ENCODE results near the gene CRYBG2.

DNA sequence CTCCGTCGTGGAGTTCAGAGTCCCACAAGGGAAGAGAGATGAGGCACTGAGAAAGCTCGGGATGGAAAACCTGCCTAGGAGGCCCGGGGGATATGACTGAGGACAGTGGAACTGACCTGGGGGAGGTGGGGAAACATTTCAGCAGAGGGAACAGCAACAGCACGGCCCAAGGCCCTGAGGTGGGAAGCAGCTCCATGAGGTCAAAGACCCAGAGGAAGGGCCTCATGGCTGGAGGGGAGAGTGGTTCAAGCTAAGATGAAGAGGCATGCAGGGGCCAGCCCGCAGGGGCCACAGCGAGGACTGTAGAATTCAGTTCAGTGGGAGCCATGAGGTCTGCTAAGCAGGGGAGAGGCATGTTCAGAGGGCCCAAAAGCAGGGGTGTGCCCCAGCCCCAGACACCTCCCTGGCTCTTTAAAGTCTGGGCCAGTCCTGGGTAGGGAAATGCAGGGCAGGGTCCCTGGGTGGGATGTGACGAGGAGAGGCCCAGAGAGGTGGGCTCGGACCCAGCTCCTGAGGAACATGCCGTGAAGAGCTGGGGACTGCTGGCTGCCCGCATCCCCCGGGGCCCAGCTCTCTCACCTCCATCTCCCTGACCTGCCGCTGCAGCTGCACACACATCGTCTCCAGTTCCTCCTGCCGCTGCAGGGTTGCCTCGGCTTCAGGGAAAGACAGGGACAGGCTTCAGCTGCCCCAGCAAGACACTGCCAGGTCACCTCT, 57.4 kb downstream of the CRYBG2 start:
- TF ChIP-seq, protein P1, sequence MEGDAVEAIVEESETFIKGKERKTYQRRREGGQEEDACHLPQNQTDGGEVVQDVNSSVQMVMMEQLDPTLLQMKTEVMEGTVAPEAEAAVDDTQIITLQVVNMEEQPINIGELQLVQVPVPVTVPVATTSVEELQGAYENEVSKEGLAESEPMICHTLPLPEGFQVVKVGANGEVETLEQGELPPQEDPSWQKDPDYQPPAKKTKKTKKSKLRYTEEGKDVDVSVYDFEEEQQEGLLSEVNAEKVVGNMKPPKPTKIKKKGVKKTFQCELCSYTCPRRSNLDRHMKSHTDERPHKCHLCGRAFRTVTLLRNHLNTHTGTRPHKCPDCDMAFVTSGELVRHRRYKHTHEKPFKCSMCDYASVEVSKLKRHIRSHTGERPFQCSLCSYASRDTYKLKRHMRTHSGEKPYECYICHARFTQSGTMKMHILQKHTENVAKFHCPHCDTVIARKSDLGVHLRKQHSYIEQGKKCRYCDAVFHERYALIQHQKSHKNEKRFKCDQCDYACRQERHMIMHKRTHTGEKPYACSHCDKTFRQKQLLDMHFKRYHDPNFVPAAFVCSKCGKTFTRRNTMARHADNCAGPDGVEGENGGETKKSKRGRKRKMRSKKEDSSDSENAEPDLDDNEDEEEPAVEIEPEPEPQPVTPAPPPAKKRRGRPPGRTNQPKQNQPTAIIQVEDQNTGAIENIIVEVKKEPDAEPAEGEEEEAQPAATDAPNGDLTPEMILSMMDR (IDR thresholded peaks at IDR 0.05): no peak
- TF ChIP-seq POLR2A (IDR thresholded peaks at IDR 0.05) (no peak), POLR2AphosphoS5 (IDR thresholded peaks at IDR 0.05; ENCODE audit: insufficient read depth in 1 of 2, low read depth in 1 of 2) (no peak)

All from vagina (tissue), 2 donors.